HG03457 (cell line): ENCODE data around the gene TRIM49D2.
"Not testable (repeated sequence)": the region's sequence is repeated elsewhere in the genome, so short reads cannot be mapped to it uniquely, and the experiment has no call there.

Experiments
- ATAC-seq: cut with Tn5 transposase; IDR thresholded peaks from one replicate; pipeline ENCODE4 v1.9.1; 2021; ENCODE audit warnings: moderate number of reproducible peaks; ENCODE audit not compliant: unreplicated experiment

The TRIM49D2 gene, protein sequence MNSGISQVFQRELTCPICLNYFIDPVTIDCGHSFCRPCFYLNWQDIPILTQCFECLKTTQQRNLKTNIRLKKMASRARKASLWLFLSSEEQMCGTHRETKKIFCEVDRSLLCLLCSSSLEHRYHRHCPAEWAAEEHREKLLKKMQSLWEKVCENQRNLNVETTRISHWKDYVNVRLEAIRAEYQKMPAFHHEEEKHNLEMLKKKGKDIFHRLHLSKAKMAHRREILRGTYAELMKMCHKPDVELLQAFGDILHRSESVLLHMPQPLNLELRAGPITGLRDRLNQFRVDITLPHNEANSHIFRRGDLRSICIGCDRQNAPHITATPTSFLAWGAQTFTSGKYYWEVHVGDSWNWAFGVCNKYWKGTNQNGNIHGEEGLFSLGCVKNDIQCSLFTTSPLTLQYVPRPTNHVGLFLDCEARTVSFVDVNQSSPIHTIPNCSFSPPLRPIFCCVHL

DNA sequence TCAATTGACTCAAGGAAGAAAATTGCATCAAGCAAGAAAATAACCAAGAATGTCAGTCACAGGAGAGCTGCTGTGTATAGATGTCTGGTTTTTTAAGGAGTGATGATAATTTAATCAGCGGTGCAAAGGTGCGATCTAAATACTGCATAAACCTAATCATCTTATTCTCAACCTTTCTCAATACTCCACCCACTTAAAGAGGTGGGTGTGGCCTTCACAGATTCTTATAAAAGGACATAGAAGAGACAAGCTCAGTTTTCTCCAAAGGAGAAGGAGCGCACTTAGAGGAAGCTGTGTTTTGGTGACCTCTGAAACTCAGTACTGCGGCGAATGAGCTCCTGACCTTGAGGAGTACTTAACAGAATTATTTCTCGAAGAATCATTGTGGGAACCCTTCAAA lies at the start of gene TRIM49D2:
Gene TRIM49D2 (plus strand): TSS at position 301 of the 400 bp plus-strand sequence. CDS start 2,698 bp downstream, outside the sequence.
- ATAC-seq: not testable (repeated sequence)

DNA sequence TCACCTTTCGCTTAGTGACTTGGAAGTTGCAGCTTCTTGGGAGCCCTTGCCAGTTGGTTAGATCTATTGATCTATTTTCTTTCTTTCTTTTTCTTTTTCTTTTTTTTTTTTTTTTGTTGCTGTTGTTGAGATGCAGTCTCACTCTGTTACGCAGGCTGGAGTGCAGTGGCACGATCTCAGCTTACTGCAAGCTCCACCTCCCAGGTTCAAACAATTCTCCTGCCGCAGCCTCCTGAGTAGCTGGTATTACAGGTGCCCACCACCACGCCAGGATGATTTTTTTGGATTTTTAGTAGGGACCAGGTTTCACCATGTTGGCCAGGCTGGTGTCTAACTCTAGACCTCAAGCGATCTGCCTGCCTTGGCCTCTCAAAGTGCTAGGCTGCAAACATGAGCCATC lies 46.4 kb upstream of the TRIM49D2 start:
- not testable (repeated sequence) for ATAC-seq

DNA sequence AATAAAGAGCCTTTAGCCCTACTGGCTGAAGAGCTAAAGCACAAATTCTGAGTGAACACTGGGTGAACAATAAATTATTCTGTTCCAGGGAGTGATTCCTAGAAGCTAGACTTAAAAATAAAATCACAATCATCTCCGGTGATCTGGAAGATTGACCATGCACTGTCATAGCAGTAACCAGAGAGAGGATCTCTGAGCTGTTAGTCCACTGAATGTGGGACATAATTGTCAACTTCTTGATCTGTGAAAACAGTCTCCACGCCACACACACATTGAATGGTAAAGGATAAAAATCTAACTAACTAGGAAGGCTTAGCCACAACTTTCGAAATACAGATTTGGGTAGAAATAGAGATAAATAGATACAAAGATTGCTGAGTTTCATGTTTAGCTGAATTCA lies 30.6 kb upstream of the TRIM49D2 start:
- not testable (repeated sequence) for ATAC-seq

DNA sequence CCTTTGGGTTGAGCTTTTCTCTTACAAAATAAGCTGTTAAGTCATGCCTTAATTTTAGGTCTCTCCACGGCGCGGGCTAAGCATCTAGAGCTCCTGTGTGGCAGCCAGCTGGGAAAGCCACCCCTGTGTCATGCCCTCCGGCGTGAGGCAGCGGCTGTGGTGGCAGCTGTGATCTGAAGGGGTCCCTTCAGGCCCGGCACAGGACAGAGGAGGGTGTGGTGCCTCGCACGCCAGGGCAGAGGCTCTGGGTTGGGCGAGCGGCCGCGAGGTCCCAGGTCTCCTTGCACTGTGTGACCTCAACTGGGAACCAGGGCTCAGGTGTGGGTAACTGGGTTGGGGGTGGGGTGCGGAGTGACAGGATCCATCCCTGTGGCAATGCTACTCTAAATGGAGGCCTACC lies 23.1 kb upstream of the TRIM49D2 start:
- not testable (repeated sequence) for ATAC-seq

DNA sequence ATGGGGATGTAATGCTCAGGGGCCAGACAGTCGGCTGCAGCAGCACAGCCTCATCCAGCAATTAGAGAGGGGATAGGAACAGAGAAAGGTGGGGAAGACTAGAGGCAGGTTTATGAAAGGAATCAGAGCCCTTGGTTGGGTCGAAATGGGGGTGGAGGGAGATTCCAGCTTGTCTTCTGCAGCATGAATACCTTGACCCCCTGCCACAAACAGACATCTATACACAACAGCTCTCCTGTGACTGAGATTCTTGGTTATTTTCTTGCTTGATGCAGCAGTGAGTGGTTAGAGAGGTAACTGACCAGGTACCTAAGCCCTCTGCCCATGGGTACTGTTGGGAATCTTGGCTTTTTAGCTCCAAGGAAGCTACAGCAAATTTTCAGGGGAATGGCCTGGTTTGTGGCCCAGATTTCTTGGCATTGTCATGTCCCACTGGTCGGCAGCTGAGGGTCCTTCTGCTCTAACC lies 1.6 kb upstream of the TRIM49D2 start, which contains the start of gene TRIM49D1:
Gene TRIM49D1 (minus strand): TSS at position 51 of the 466 bp plus-strand sequence. CDS start 4,535 bp downstream, outside the sequence.
- ATAC-seq: no peak

DNA sequence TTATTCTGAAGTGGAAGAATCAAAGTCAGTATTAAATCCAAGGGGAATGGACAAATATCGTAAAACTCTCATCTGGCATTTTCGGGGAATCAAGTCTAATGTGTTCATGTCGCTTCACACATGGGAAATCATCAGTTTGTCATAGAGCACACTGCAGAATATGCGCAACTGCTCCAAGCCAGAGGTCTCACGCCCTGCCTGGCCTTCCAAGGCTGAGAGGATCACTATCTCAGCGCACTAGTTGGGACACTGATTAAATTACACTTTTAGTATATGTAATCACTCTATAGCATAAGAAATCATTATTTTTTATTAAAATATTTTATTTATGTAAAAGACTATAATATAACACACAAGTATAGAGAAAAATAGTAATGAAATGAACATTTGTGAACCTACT lies 37.0 kb downstream of the TRIM49D2 start:
- ATAC-seq: not testable (repeated sequence)

DNA sequence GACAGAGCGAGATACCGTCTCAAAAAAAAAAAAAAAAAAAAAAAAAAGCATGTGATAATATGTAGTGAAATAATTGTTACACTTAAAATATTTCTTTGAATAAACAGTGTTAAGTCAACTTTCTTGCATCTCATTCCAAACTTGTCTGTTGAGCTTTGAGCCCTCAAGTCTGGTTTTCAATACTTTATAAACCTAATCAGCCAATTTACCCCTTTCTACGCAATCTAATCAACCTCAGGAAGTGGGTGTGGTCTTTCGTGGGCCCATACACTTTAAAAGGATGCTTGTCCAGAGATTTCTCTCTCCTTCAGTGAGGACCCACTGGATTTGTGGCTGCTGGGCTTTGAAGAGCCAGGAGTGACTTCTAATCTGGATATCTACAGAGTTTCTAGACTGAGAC lies 41.9 kb downstream of the TRIM49D2 start, which contains the start of gene TRIM64:
Gene TRIM64 (plus strand): TSS at position 301 of the 400 bp plus-strand sequence. CDS start 2,467 bp downstream, outside the sequence.
- not testable (repeated sequence) for ATAC-seq
